ENCODE results near the gene RABAC1.

Gene RABAC1

GRCh38 chr19:41911889-41912731 lies 47.0 kb downstream of the RABAC1 start:
- no peak for DNase-seq (ENCODE audit: low read depth, low spot score)
- no peak for TF ChIP-seq CTCF (IDR thresholded peaks at IDR 0.05; ENCODE audit: insufficient read depth, low read length, missing control alignments)
- CTCF ChIA-PET, result no interaction called here
- POLR2A ChIA-PET, result interaction anchor here (0.5 to 1.4 kb wide), 3 partner anchors 9 to 50 kb away, joined by 4 read pairs; no protein-coding TSS in a partner anchor
- no peak overlapping the region for H3K4me3 ChIP-seq (ENCODE audit: low read depth, low read length)

GRCh38 chr19:41910992-41911888 lies 47.9 kb downstream of the RABAC1 start:
- DNase-seq (ENCODE audit: low read depth, low spot score), result no peak
- no peak for TF ChIP-seq CTCF (IDR thresholded peaks at IDR 0.05; ENCODE audit: insufficient read depth, low read length, missing control alignments)
- ChIA-PET CTCF (interaction anchor here (1.1 kb wide), 1 partner anchor 124 kb away, joined by 5 read pairs; no protein-coding TSS in a partner anchor), POLR2A (interaction anchor here (0.8 to 1.4 kb wide), 2 partner anchors 9 to 22 kb away, joined by 3 to 4 read pairs; no protein-coding TSS in a partner anchor)
- H3K4me3 ChIP-seq (ENCODE audit: low read depth, low read length), result no peak overlapping the region

GRCh38 chr19:41910240-41910991 lies 48.7 kb downstream of the RABAC1 start:
- POLR2A ChIA-PET, result interaction anchor here (0.8 kb wide), 1 partner anchor 21 kb away, joined by 3 read pairs; no protein-coding TSS in a partner anchor
- CTCF ChIA-PET, result interaction anchor here (0.9 to 1.1 kb wide), 2 partner anchors 41 to 125 kb away, joined by 3 to 5 read pairs; no protein-coding TSS in a partner anchor
- TF ChIP-seq CTCF (IDR thresholded peaks at IDR 0.05; ENCODE audit: insufficient read depth, low read length, missing control alignments), result no peak
- H3K4me3 ChIP-seq (ENCODE audit: low read depth, low read length), result no peak overlapping the region
- no peak for DNase-seq (ENCODE audit: low read depth, low spot score)

GRCh38 chr19:41909706-41910105 lies 49.4 kb downstream of the RABAC1 start:
- ChIA-PET POLR2A (no interaction called here), CTCF (interaction anchor here (0.9 kb wide), 1 partner anchor 41 kb away, joined by 3 read pairs; no protein-coding TSS in a partner anchor)
- TF ChIP-seq CTCF (IDR thresholded peaks at IDR 0.05; ENCODE audit: insufficient read depth, low read length, missing control alignments), result no peak
- no peak for DNase-seq (ENCODE audit: low read depth, low spot score)
- H3K4me3 ChIP-seq (ENCODE audit: low read depth, low read length), result no peak overlapping the region

GRCh38 chr19:41908724-41909464 lies 50.2 kb downstream of the RABAC1 start:
- no peak overlapping the region for H3K4me3 ChIP-seq (ENCODE audit: low read depth, low read length)
- DNase-seq (ENCODE audit: low read depth, low spot score), result no peak
- ChIA-PET POLR2A (no interaction called here), CTCF (interaction anchor here (1.1 kb wide), 1 partner anchor 19 kb away, joined by 3 read pairs; no protein-coding TSS in a partner anchor)
- no peak for TF ChIP-seq CTCF (IDR thresholded peaks at IDR 0.05; ENCODE audit: insufficient read depth, low read length, missing control alignments)
